HepG2 (cell line): Measurements from ENCODE around the gene TBC1D22A. TPM values are rescaled to one million over a fixed set of nuclear protein-coding genes. Genes with fewer than 3 reads are reported as not detected.

Experiments
- CEBPG ChIP-seq: IDR thresholded peaks from 2 replicates; pipeline ENCODE4 v1.6.1; 2016
- CREM ChIP-seq, 2 experiments: sonication (generic) in 1 of 2; formaldehyde crosslinking in 1 of 2; IDR thresholded peaks; 2 replicates each; pipeline versions ENCODE4 v1.4.0 to v1.6.1; 2016 to 2020; ENCODE audit warnings: antibody characterized with exemption in 1 of 2, mild to moderate bottlenecking in 1 of 2, missing genetic modification reagents in 1 of 2
- FOXK1 ChIP-seq: sonication (generic); formaldehyde crosslinking; IDR thresholded peaks from 2 replicates; pipeline ENCODE4 v1.4.0; 2020; ENCODE audit warnings: low read depth, missing genetic modification reagents, borderline replicate concordance
- HCFC1 ChIP-seq: fragments of 150-350 bp; IDR thresholded peaks from 2 replicates; pipeline ENCODE4 v1.6.1; 2014; ENCODE audit warnings: low read depth, low read length
- MZF1 ChIP-seq: sonication (generic); formaldehyde crosslinking; IDR thresholded peaks from 2 replicates; pipeline ENCODE4 v1.8.1; 2023; ENCODE audit warnings: mild to moderate bottlenecking, missing genetic modification reagents, borderline replicate concordance
- NPAS2 ChIP-seq: sonication (generic); formaldehyde crosslinking; IDR thresholded peaks from 2 replicates; pipeline ENCODE4 v1.8.0; 2022; ENCODE audit warnings: mild to moderate bottlenecking, missing genetic modification reagents, borderline replicate concordance
- PLSCR1 ChIP-seq: sonication (generic); formaldehyde crosslinking; IDR thresholded peaks from 2 replicates; pipeline ENCODE4 v1.5.0; 2020; ENCODE audit warnings: missing genetic modification reagents, mild to moderate bottlenecking, borderline replicate concordance
- RBM39 ChIP-seq: fragments of 200-400 bp; formaldehyde crosslinking; IDR thresholded peaks from one replicate; pipeline ENCODE4 v1.6.1; 2018; ENCODE audit warnings: antibody characterized with exemption, mild to moderate bottlenecking, low read depth, low read length; ENCODE audit not compliant: poor library complexity, severe bottlenecking
- RFXANK ChIP-seq: IDR thresholded peaks from 2 replicates; pipeline ENCODE4 v1.6.1; 2016
- RNF219 ChIP-seq: sonication (generic); formaldehyde crosslinking; IDR thresholded peaks from 2 replicates; pipeline ENCODE4 v1.5.0; 2020; ENCODE audit warnings: mild to moderate bottlenecking, missing genetic modification reagents
- ZFAT ChIP-seq: sonication (generic); formaldehyde crosslinking; conservative IDR thresholded peaks from 2 replicates; pipeline ENCODE4 v1.8.1; 2023; ENCODE audit warnings: missing genetic modification reagents, inconsistent platforms
- ZNF138 ChIP-seq: sonication (generic); formaldehyde crosslinking; IDR thresholded peaks from 2 replicates; pipeline ENCODE4 v1.5.0; 2020; ENCODE audit warnings: mild to moderate bottlenecking, low read depth, missing genetic modification reagents
- ZNF142 ChIP-seq: sonication (generic); formaldehyde crosslinking; IDR thresholded peaks from 2 replicates; pipeline ENCODE4 v1.4.0; 2020; ENCODE audit warnings: missing genetic modification reagents
- ZNF180 ChIP-seq: sonication (generic); formaldehyde crosslinking; IDR thresholded peaks from 2 replicates; pipeline ENCODE4 v1.4.0; 2020; ENCODE audit warnings: low read depth, missing genetic modification reagents, borderline replicate concordance
- ZNF317 ChIP-seq: sonication (generic); formaldehyde crosslinking; IDR thresholded peaks from 2 replicates; pipeline ENCODE4 v1.5.0; 2020; ENCODE audit warnings: mild to moderate bottlenecking, missing genetic modification reagents
- ZNF607 ChIP-seq: sonication (generic); formaldehyde crosslinking; IDR thresholded peaks from 2 replicates; pipeline ENCODE4 v1.5.1; 2020; ENCODE audit warnings: missing genetic modification reagents, mild to moderate bottlenecking, borderline replicate concordance
- ZNF670 ChIP-seq: sonication (generic); formaldehyde crosslinking; IDR thresholded peaks from 2 replicates; pipeline ENCODE4 v1.8.0; 2022; ENCODE audit warnings: mild to moderate bottlenecking, missing genetic modification reagents, borderline replicate concordance
- ZNF770 ChIP-seq: sonication (generic); formaldehyde crosslinking; IDR thresholded peaks from 2 replicates; pipeline ENCODE4 v1.5.0; 2020; ENCODE audit warnings: mild to moderate bottlenecking, missing genetic modification reagents
- polyA plus RNA-seq, 8 experiments: library from polyadenylated mRNA; depleted of rRNA in 3 of 8; stranded (reverse) in 7 of 8; unstranded in 1 of 8; fragments of >200 nt; fragmentation: Illumina TruSeq in 4 of 8; extraction: Trizol in 4 of 8; gene quantifications; 2 replicates each; pipeline versions ENCODE4 v1.2.1 to v1.2.3, GENCODE V29; 2011 to 2016; ENCODE audit warnings: low read depth in 4 of 8, missing spikeins in 1 of 8, mixed read lengths in 1 of 8; ENCODE audit not compliant: insufficient read depth in 1 of 8
- total RNA-seq, 5 experiments: library from RNA; depleted of rRNA; stranded (reverse); fragments of >200 nt; fragmentation: Illumina TruSeq; extraction: Trizol; gene quantifications; 2 replicates each; pipeline ENCODE4 v1.2.3, GENCODE V29; 2016; ENCODE audit warnings: low read depth in 1 of 5

Gene TBC1D22A
- total and polyA plus RNA-seq, 2 of the 13 experiments (the other 11 are each of a cell fraction or from before 2014, with no cell fraction given) = 17.3 to 18.0 TPM

GRCh38 chr22:46803031-46803880 is 40.8 kb downstream of the TBC1D22A start (continued):
- TF ChIP-seq ZNF138 (CRISPR knock-in tag) = no peak
- no peak for TF ChIP-seq PLSCR1 (CRISPR knock-in tag)
- TF ChIP-seq ZNF180 (CRISPR knock-in tag) = no peak
- TF ChIP-seq NPAS2 (CRISPR knock-in tag) = no peak
- no peak for TF ChIP-seq MZF1 (CRISPR knock-in tag)
- TF ChIP-seq RNF219 (CRISPR knock-in tag) = no peak
- peak; percentile 85 for TF ChIP-seq RBM39
- TF ChIP-seq ZNF770 (CRISPR knock-in tag) = no peak
- TF ChIP-seq FOXK1 (CRISPR knock-in tag) = no peak
- TF ChIP-seq CREM (IDR thresholded peaks at IDR 0.05) = no peak
- TF ChIP-seq CREM (CRISPR knock-in tag; IDR thresholded peaks at IDR 0.05) = no peak
- TF ChIP-seq ZNF670 (CRISPR knock-in tag) = no peak
- peak; percentile 14; the same call in 1 of the 2 replicates for TF ChIP-seq CEBPG (CRISPR knock-in tag)
- TF ChIP-seq ZNF142 (CRISPR knock-in tag) = no peak
- TF ChIP-seq HCFC1 = no peak
- no peak for TF ChIP-seq RFXANK (CRISPR knock-in tag)
- TF ChIP-seq ZFAT (CRISPR knock-in tag) = no peak
- TF ChIP-seq ZNF607 (CRISPR knock-in tag) = no peak
- no peak for TF ChIP-seq ZNF317 (CRISPR knock-in tag)
